ENCODE measurements around the gene RTKN.
"Not testable (repeated sequence)": the region's sequence is repeated elsewhere in the genome, so short reads cannot be mapped to it uniquely, and the experiment has no call there.

Gene RTKN

GRCh38 chr2:74441690-74442482, at the start of gene RTKN:
TSS of gene RTKN (minus strand) at chr2:74441937. CDS start at chr2:74441816, 121 bp downstream.
- in situ Hi-C loops (cut with HindIII; ENCODE audit: low sequenced_read_pairs) = no loop called here

GRCh38 chr2:74489906-74490305, 48.2 kb upstream of the RTKN start:
- in situ Hi-C loops (cut with HindIII; ENCODE audit: low sequenced_read_pairs) = no loop called here

GRCh38 chr2:74488643-74489481, 47.1 kb upstream of the RTKN start:
- in situ Hi-C loops (cut with HindIII; ENCODE audit: low sequenced_read_pairs) = no loop called here

- in situ Hi-C loops (cut with HindIII; ENCODE audit: low sequenced_read_pairs) = no loop called here
Measured at GRCh38 chr2:74486141-74486540, 44.4 kb upstream of the RTKN start.

GRCh38 chr2:74483675-74484164, 42.0 kb upstream of the RTKN start:
- in situ Hi-C loops (cut with HindIII; ENCODE audit: low sequenced_read_pairs) = not testable (repeated sequence)

GRCh38 chr2:74482801-74483674, 41.3 kb upstream of the RTKN start, which contains the start of the genes CCDC142 and TTC31:
TSS of gene CCDC142 (minus strand) at chr2:74482998. CDS start at chr2:74482837, 161 bp downstream.
TSS of gene TTC31 (plus strand) at chr2:74483081. CDS start at chr2:74483096, 15 bp downstream.
- in situ Hi-C loops (cut with HindIII; ENCODE audit: low sequenced_read_pairs) = no loop called here

- in situ Hi-C loops (cut with HindIII; ENCODE audit: low sequenced_read_pairs) = no loop called here
Measured at GRCh38 chr2:74481961-74482800, 40.4 kb upstream of the RTKN start.

GRCh38 chr2:74481431-74481830, 39.7 kb upstream of the RTKN start:
- in situ Hi-C loops (cut with HindIII; ENCODE audit: low sequenced_read_pairs) = no loop called here

GRCh38 chr2:74474899-74475298, 33.2 kb upstream of the RTKN start:
- in situ Hi-C loops (cut with HindIII; ENCODE audit: low sequenced_read_pairs) = no loop called here

GRCh38 chr2:74474481-74474880, 32.7 kb upstream of the RTKN start:
- in situ Hi-C loops (cut with HindIII; ENCODE audit: low sequenced_read_pairs) = no loop called here

GRCh38 chr2:74472945-74473258, 31.2 kb upstream of the RTKN start:
- in situ Hi-C loops (cut with HindIII; ENCODE audit: low sequenced_read_pairs) = no loop called here

GRCh38 chr2:74472086-74472944, 30.6 kb upstream of the RTKN start, which contains the start of gene MRPL53:
TSS of gene MRPL53 (minus strand) at chr2:74472680. CDS start at chr2:74472660, 20 bp downstream.
- in situ Hi-C loops (cut with HindIII; ENCODE audit: low sequenced_read_pairs) = no loop called here

- in situ Hi-C loops (cut with HindIII; ENCODE audit: low sequenced_read_pairs) = no loop called here
Measured at GRCh38 chr2:74471332-74472065, 29.8 kb upstream of the RTKN start.

- in situ Hi-C loops (cut with HindIII; ENCODE audit: low sequenced_read_pairs) = not testable (repeated sequence)
Measured at GRCh38 chr2:74470742-74471141, 29.0 kb upstream of the RTKN start.

- in situ Hi-C loops (cut with HindIII; ENCODE audit: low sequenced_read_pairs) = no loop called here
Measured at GRCh38 chr2:74464406-74464805, 22.7 kb upstream of the RTKN start.

- in situ Hi-C loops (cut with HindIII; ENCODE audit: low sequenced_read_pairs) = no loop called here
Measured at GRCh38 chr2:74462786-74463105, 21.0 kb upstream of the RTKN start.

- in situ Hi-C loops (cut with HindIII; ENCODE audit: low sequenced_read_pairs) = no loop called here
Measured at GRCh38 chr2:74462054-74462785, 20.5 kb upstream of the RTKN start.

All from DLD1 (cell line).